ENCODE results near the gene KCNMA1.

DNA sequence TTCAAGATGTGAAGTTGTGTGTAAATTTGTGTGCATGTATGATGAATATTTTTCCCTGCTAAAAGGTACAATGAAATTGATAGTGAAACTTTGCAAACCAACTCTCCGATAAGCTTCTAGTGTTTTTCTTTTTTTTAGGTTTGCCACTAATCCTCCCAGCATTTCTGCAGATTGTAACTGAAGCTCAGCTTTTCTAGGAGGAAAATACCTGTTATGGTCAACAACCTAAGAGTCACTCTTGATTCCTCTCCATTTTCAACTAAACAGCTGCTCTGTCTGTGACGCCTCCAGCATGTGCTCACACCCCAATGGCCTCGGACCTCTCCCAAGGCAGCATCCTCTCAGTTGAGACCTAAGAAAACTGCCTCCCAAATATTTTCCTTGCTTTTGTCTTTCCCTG lies 406.2 kb downstream of the KCNMA1 start:
- TF ChIP-seq TAF1 (IDR thresholded peaks at IDR 0.05; ENCODE audit: borderline replicate concordance, low read depth, low read length): no peak
- no peak for TF ChIP-seq SIX5 (IDR thresholded peaks at IDR 0.05; ENCODE audit: low read depth, low read length, severe bottlenecking)
- no peak for TF ChIP-seq BACH1 (IDR thresholded peaks at IDR 0.05; ENCODE audit: borderline replicate concordance)
- TF ChIP-seq, protein P1, sequence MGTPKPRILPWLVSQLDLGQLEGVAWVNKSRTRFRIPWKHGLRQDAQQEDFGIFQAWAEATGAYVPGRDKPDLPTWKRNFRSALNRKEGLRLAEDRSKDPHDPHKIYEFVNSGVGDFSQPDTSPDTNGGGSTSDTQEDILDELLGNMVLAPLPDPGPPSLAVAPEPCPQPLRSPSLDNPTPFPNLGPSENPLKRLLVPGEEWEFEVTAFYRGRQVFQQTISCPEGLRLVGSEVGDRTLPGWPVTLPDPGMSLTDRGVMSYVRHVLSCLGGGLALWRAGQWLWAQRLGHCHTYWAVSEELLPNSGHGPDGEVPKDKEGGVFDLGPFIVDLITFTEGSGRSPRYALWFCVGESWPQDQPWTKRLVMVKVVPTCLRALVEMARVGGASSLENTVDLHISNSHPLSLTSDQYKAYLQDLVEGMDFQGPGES (IDR thresholded peaks at IDR 0.05): no peak
- TF ChIP-seq, protein P2, sequence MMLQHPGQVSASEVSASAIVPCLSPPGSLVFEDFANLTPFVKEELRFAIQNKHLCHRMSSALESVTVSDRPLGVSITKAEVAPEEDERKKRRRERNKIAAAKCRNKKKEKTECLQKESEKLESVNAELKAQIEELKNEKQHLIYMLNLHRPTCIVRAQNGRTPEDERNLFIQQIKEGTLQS (IDR thresholded peaks at IDR 0.05; ENCODE audit: borderline replicate concordance, extremely low read depth, low read depth, low read length): no peak
- TF ChIP-seq STAT1 (conservative IDR thresholded peaks at IDR 0.05): no peak
- no peak for TF ChIP-seq SUPT20H (IDR thresholded peaks at IDR 0.05; ENCODE audit: borderline replicate concordance, control insufficient read depth, low read depth, low read length)
- TF ChIP-seq MYB (IDR thresholded peaks at IDR 0.05; ENCODE audit: borderline replicate concordance, low read depth, low read length): no peak
- TF ChIP-seq, protein P3, sequence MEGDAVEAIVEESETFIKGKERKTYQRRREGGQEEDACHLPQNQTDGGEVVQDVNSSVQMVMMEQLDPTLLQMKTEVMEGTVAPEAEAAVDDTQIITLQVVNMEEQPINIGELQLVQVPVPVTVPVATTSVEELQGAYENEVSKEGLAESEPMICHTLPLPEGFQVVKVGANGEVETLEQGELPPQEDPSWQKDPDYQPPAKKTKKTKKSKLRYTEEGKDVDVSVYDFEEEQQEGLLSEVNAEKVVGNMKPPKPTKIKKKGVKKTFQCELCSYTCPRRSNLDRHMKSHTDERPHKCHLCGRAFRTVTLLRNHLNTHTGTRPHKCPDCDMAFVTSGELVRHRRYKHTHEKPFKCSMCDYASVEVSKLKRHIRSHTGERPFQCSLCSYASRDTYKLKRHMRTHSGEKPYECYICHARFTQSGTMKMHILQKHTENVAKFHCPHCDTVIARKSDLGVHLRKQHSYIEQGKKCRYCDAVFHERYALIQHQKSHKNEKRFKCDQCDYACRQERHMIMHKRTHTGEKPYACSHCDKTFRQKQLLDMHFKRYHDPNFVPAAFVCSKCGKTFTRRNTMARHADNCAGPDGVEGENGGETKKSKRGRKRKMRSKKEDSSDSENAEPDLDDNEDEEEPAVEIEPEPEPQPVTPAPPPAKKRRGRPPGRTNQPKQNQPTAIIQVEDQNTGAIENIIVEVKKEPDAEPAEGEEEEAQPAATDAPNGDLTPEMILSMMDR (IDR thresholded peaks at IDR 0.05 in 2 of 3, conservative IDR thresholded peaks at IDR 0.05 in 1 of 3; ENCODE audit: control insufficient read depth in 2 of 3, extremely low read depth in 1 of 3, insufficient read depth in 1 of 3, low read depth in 3 of 3, low read length in 3 of 3): no peak
- TF ChIP-seq POLR2A (IDR thresholded peaks at IDR 0.05; ENCODE audit: low read depth, low read length): no peak
- TF ChIP-seq CBFB (IDR thresholded peaks at IDR 0.05; ENCODE audit: low read depth): no peak
- no peak for TF ChIP-seq ATF7 (IDR thresholded peaks at IDR 0.05; ENCODE audit: low read depth)
- TF ChIP-seq CEBPB (IDR thresholded peaks at IDR 0.05; ENCODE audit: borderline replicate concordance in 1 of 2, low read depth in 2 of 2, low read length in 2 of 2): no peak
- TF ChIP-seq RELA (IDR thresholded peaks at IDR 0.05; ENCODE audit: borderline replicate concordance, partially characterized antibody): no peak
